HepG2 (cell line): Measurements from ENCODE around the gene ATP5PB. TPM values are rescaled to one million over a fixed set of nuclear protein-coding genes. Genes with fewer than 3 reads are reported as not detected.
A peak's percentile ranks its signal among the peaks of the same experiment; 100 is the strongest.

Experiments used
- ARID2 ChIP-seq: sonication (generic); formaldehyde crosslinking; IDR thresholded peaks from 2 replicates; pipeline ENCODE4 v1.8.1; 2022; ENCODE audit warnings: mild to moderate bottlenecking, missing genetic modification reagents, borderline replicate concordance
- ETV5 ChIP-seq: IDR thresholded peaks from 2 replicates; pipeline ENCODE4 v1.6.1; 2018; ENCODE audit warnings: missing biosample characterization, missing genetic modification reagents, inconsistent platforms, borderline replicate concordance
- GTF2F1 ChIP-seq: fragments of 150-350 bp; IDR thresholded peaks from 2 replicates; pipeline ENCODE4 v1.6.1; 2014; ENCODE audit warnings: low read length
- HCFC1 ChIP-seq: fragments of 150-350 bp; IDR thresholded peaks from 2 replicates; pipeline ENCODE4 v1.6.1; 2014; ENCODE audit warnings: low read depth, low read length
- HNF4G ChIP-seq, 2 experiments: sonication (generic) in 1 of 2; formaldehyde crosslinking in 1 of 2; IDR thresholded peaks; 2 replicates each; pipeline versions ENCODE4 v1.4.0 to v1.6.1; 2011 to 2020; ENCODE audit warnings: borderline replicate concordance in 2 of 2, low read depth in 2 of 2, mild to moderate bottlenecking in 2 of 2, low read length in 1 of 2, missing genetic modification reagents in 1 of 2, moderate library complexity in 1 of 2
- MED1 ChIP-seq: sonication (generic); formaldehyde crosslinking; IDR thresholded peaks from 2 replicates; pipeline ENCODE4 v1.4.0; 2020; ENCODE audit warnings: missing genetic modification reagents
- NFYB ChIP-seq: sonication (generic); formaldehyde crosslinking; IDR thresholded peaks from 2 replicates; pipeline ENCODE4 v1.4.0; 2020; ENCODE audit warnings: missing genetic modification reagents
- PITX1 ChIP-seq: sonication (generic); formaldehyde crosslinking; IDR thresholded peaks from 2 replicates; pipeline ENCODE4 v1.5.1; 2020; ENCODE audit warnings: mild to moderate bottlenecking, missing genetic modification reagents
- POLR2AphosphoS5 ChIP-seq: IDR thresholded peaks from 2 replicates; pipeline ENCODE4 v1.6.1; 2012; ENCODE audit warnings: low read depth, low read length
- SIN3B ChIP-seq: fragments of 150-350 bp; IDR thresholded peaks from 2 replicates; pipeline ENCODE4 v1.6.1; 2014; ENCODE audit warnings: low read length
- YY1 ChIP-seq: IDR thresholded peaks from 2 replicates; pipeline ENCODE4 v1.6.1; 2011; ENCODE audit warnings: low read length, low read depth, moderate library complexity, mild to moderate bottlenecking; ENCODE audit not compliant: insufficient read depth, insufficient replicate concordance
- ZNF510 ChIP-seq: sonication (generic); formaldehyde crosslinking; IDR thresholded peaks from 2 replicates; pipeline ENCODE4 v1.4.0; 2020; ENCODE audit warnings: low read depth, mild to moderate bottlenecking, missing genetic modification reagents
- ZNF598 ChIP-seq: sonication (generic); formaldehyde crosslinking; IDR thresholded peaks from 2 replicates; pipeline ENCODE4 v1.5.1; 2020; ENCODE audit warnings: mild to moderate bottlenecking, missing genetic modification reagents, borderline replicate concordance
- ZNF619 ChIP-seq: sonication (generic); formaldehyde crosslinking; IDR thresholded peaks from 2 replicates; pipeline ENCODE4 v1.4.0; 2020; ENCODE audit warnings: mild to moderate bottlenecking, missing genetic modification reagents
- ZSCAN25 ChIP-seq: sonication (generic); formaldehyde crosslinking; IDR thresholded peaks from 2 replicates; pipeline ENCODE4 v1.8.0; 2022; ENCODE audit warnings: mild to moderate bottlenecking, missing genetic modification reagents
- polyA plus RNA-seq, 8 experiments: library from polyadenylated mRNA; depleted of rRNA in 3 of 8; stranded (reverse) in 7 of 8; unstranded in 1 of 8; fragments of >200 nt; fragmentation: Illumina TruSeq in 4 of 8; extraction: Trizol in 4 of 8; gene quantifications; 2 replicates each; pipeline versions ENCODE4 v1.2.1 to v1.2.3, GENCODE V29; 2011 to 2016; ENCODE audit warnings: low read depth in 4 of 8, missing spikeins in 1 of 8, mixed read lengths in 1 of 8; ENCODE audit not compliant: insufficient read depth in 1 of 8
- total RNA-seq, 5 experiments: library from RNA; depleted of rRNA; stranded (reverse); fragments of >200 nt; fragmentation: Illumina TruSeq; extraction: Trizol; gene quantifications; 2 replicates each; pipeline ENCODE4 v1.2.3, GENCODE V29; 2016; ENCODE audit warnings: low read depth in 1 of 5
- TF ChIP-seq, protein P1 (sequence below): sonication (generic); formaldehyde crosslinking; conservative IDR thresholded peaks from 2 replicates; pipeline ENCODE4 v1.8.0; 2022; ENCODE audit warnings: missing genetic modification reagents
- TF ChIP-seq, protein P2 (sequence below): sonication (generic); formaldehyde crosslinking; IDR thresholded peaks from 2 replicates; pipeline ENCODE4 v1.9.0; 2021; ENCODE audit warnings: missing genetic modification reagents, borderline replicate concordance
- TF ChIP-seq, protein P3 (sequence below): sonication (generic); formaldehyde crosslinking; IDR thresholded peaks from 2 replicates; pipeline ENCODE4 v1.4.0; 2020; ENCODE audit warnings: missing genetic modification reagents
- TF ChIP-seq, protein P4 (sequence below): IDR thresholded peaks from 2 replicates; pipeline ENCODE4 v1.6.1; 2016; ENCODE audit warnings: low read depth, borderline replicate concordance
- TF ChIP-seq, protein P5 (sequence below): IDR thresholded peaks from 2 replicates; pipeline ENCODE4 v1.6.1; 2012; ENCODE audit warnings: low read depth, low read length, improper control_type of control experiment

ATP5PB gene
- total and polyA plus RNA-seq, 2 of the 13 experiments (the other 11 are each of a cell fraction or from before 2014, with no cell fraction given), result 297 to 541 TPM

DNA sequence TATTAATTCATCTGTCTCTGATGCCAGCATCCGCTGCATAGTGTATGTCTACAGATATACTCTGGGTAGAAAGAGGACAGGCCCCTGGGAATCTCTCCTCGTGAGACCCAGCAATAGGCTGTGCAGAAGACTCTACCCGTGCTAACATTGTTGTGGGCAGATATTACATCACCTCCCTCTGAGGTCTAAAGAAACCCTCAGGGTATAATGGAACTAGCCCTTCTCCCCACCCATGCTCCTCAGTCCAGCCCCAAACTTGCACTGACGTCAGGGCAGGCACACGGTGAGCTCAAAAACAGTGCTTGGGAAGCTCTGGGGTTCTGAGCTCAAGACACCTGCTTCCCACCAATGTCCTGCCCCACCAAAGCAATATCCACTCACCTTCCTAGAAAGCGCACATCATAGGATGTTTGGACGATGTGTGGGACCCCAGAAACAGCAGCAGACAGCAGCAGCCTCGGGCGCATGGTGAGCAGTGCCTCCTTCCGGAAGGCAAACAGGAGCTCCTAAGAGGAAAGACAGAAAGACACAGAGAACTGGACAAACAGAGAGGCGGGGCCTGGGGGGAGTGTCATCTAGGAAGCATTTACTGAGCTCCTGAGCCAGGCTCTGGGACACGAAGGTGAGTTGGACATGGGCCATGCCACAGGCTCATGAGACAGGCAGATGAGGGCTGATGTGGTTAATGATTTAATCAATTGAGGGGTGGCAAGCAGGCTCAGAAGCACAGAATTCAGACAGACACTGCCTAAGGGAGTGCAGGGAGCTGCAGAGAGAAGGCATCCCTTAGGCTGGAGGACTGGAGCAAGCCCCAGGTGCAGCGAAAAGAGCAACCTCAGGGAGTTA, 26.5 kb upstream of the ATP5PB start (continued):
- TF ChIP-seq, protein P1, sequence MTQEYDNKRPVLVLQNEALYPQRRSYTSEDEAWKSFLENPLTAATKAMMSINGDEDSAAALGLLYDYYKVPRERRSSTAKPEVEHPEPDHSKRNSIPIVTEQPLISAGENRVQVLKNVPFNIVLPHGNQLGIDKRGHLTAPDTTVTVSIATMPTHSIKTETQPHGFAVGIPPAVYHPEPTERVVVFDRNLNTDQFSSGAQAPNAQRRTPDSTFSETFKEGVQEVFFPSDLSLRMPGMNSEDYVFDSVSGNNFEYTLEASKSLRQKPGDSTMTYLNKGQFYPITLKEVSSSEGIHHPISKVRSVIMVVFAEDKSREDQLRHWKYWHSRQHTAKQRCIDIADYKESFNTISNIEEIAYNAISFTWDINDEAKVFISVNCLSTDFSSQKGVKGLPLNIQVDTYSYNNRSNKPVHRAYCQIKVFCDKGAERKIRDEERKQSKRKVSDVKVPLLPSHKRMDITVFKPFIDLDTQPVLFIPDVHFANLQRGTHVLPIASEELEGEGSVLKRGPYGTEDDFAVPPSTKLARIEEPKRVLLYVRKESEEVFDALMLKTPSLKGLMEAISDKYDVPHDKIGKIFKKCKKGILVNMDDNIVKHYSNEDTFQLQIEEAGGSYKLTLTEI (CRISPR knock-in tag), result no peak
- TF ChIP-seq PITX1 (CRISPR knock-in tag) (peak; percentile 15; the same call in 1 of the 2 replicates), ETV5 (CRISPR knock-in tag) (peak; percentile 56; the same call in 1 of the 2 replicates), ZNF510 (no peak), ARID2 (CRISPR knock-in tag) (0 out of 2 replicates have a peak, but pooled peaks have one; percentile 37), ZNF619 (CRISPR knock-in tag) (no peak), YY1 (no peak), NFYB (CRISPR knock-in tag) (0 out of 2 replicates have a peak, but pooled peaks have one; percentile 7), ZNF598 (CRISPR knock-in tag) (peak; percentile 79; the same call in 1 of the 2 replicates), ZSCAN25 (CRISPR knock-in tag) (peak; percentile 41; the same call in 1 of the 2 replicates), HNF4G (IDR thresholded peaks at IDR 0.05; ENCODE audit: borderline replicate concordance, low read depth, low read length) (no peak), HNF4G (CRISPR knock-in tag; IDR thresholded peaks at IDR 0.05; ENCODE audit: borderline replicate concordance, low read depth) (no peak), GTF2F1 (no peak), SIN3B (no peak), POLR2AphosphoS5 (no peak), MED1 (CRISPR knock-in tag) (peak; percentile 40; the same call in 1 of the 2 replicates), HCFC1 (no peak)
- TF ChIP-seq, protein P2, sequence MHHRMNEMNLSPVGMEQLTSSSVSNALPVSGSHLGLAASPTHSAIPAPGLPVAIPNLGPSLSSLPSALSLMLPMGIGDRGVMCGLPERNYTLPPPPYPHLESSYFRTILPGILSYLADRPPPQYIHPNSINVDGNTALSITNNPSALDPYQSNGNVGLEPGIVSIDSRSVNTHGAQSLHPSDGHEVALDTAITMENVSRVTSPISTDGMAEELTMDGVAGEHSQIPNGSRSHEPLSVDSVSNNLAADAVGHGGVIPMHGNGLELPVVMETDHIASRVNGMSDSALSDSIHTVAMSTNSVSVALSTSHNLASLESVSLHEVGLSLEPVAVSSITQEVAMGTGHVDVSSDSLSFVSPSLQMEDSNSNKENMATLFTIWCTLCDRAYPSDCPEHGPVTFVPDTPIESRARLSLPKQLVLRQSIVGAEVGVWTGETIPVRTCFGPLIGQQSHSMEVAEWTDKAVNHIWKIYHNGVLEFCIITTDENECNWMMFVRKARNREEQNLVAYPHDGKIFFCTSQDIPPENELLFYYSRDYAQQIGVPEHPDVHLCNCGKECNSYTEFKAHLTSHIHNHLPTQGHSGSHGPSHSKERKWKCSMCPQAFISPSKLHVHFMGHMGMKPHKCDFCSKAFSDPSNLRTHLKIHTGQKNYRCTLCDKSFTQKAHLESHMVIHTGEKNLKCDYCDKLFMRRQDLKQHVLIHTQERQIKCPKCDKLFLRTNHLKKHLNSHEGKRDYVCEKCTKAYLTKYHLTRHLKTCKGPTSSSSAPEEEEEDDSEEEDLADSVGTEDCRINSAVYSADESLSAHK (CRISPR knock-in tag), result no peak
- TF ChIP-seq, protein P3, sequence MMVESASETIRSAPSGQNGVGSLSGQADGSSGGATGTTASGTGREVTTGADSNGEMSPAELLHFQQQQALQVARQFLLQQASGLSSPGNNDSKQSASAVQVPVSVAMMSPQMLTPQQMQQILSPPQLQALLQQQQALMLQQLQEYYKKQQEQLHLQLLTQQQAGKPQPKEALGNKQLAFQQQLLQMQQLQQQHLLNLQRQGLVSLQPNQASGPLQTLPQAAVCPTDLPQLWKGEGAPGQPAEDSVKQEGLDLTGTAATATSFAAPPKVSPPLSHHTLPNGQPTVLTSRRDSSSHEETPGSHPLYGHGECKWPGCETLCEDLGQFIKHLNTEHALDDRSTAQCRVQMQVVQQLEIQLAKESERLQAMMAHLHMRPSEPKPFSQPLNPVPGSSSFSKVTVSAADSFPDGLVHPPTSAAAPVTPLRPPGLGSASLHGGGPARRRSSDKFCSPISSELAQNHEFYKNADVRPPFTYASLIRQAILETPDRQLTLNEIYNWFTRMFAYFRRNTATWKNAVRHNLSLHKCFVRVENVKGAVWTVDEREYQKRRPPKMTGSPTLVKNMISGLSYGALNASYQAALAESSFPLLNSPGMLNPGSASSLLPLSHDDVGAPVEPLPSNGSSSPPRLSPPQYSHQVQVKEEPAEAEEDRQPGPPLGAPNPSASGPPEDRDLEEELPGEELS, result peak; percentile 44; the same call in 1 of the 2 replicates
- TF ChIP-seq, protein P4, sequence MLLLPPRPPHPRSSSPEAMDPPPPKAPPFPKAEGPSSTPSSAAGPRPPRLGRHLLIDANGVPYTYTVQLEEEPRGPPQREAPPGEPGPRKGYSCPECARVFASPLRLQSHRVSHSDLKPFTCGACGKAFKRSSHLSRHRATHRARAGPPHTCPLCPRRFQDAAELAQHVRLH (CRISPR knock-in tag), result peak; percentile 60; the same call in 1 of the 2 replicates
- TF ChIP-seq, protein P5, sequence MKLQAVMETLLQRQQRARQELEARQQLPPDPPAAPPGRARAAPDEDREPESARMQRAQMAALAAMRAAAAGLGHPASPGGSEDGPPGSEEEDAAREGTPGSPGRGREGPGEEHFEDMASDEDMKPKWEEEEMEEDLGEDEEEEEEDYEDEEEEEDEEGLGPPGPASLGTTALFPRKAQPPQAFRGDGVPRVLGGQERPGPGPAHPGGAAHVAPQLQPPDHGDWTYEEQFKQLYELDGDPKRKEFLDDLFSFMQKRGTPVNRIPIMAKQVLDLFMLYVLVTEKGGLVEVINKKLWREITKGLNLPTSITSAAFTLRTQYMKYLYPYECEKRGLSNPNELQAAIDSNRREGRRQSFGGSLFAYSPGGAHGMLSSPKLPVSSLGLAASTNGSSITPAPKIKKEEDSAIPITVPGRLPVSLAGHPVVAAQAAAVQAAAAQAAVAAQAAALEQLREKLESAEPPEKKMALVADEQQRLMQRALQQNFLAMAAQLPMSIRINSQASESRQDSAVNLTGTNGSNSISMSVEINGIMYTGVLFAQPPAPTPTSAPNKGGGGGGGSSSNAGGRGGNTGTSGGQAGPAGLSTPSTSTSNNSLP, result peak; percentile 79
